Amygdala (tissue), 56 donors: ENCODE results near the gene PDE1C.

Experiments
- DNase-seq, 56 donors: peaks; one replicate each; lab custom pipeline; 2025; lab: John Stamatoyannopoulos, UW

The PDE1C gene

DNA sequence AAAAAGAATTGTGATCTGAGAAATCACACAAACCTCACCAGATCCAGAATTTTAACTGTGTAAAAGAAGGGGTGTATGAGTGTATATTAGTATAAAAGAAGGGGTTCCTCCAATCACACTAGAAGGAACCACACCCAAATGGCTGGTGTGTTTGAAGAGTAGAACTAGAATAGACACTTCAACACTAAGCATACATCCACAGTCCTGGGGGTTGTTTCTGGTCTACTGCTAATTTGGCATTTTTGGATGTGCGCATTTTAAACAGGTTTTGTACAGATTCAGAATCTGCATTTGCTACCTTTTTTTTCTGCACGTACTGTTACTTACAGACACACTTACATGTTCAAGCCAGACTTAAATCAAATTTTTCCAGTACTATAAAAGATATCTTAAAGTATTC is 64.6 kb downstream of the PDE1C start:
- DNase-seq = no peak

DNA sequence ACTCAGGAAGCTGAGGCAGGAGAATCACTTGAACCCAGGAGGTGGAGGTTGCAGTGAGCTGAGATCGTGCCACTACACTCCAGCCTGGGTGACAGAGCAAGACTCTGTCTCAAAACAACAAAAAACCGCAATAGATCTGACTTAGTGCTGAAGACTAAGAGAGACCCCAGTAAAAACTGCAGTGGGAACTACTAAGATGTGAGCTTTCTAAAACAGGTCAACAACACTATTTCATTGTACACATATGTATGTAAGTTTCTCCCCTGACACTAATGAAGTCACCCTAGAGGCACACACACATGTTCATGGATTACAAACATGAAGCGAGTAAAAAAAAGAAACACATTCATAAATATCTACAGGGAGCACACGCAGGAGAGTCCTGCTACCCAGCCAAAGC is 68.3 kb downstream of the PDE1C start:
- DNase-seq = no peak

DNA sequence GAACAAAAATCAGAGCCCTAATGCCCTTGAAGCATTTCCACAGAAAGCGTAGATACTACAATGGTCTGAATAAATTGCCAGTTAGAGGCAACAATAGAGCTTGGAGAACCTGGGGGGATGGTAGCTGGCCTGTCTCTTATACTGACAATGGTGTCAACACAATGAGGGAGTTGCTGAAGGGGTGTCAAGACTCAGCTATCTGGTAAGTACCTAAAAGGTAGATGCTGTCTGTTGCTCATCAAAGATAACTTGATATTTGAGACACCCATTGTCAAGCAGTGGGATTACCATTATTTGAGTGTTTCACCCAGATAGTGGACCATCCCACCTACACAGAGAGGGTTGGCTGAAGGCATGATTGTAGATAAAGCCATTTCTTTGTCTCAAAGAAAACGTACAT is 72.8 kb downstream of the PDE1C start:
- DNase-seq = no peak

DNA sequence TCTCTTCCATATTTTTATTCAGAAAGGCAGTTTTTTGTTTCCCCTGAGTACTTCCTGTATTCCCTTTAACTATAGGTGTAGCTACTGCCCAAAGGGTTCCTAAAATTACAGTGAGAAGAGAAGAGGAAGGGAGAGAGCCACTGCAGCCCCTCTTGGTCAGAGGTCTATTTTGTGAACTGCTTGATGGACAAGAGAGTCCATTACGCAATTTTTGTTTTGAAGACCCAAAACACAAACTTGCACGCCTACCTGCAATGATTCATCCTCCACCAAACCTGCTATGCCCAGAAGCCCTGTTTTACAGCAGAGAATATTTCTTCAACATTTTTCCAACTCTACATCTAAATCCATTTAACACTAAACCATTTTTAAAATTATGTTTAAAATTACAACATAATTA is 75.1 kb downstream of the PDE1C start:
- peak in 1 of 56 donors; percentile 10 for DNase-seq

DNA sequence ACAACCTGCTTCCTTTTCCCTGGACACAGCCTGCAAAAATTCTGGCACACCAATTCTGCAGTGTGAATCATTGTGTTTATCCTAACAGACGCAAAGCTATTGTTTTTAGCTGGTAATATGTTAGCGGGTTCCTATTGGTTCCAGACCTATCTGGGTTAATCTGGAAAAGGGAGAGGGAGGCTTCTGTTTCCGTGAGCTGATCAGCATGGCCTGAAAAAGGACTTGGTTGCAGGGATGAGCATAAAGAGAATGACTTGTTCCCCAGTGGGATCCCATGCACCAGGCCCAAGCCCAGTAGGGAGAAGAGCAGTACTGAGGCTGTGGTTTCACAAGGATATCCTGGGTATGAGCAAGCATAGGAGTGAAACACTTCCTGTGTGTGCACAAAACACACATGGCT is 78.4 kb downstream of the PDE1C start:
- no peak for DNase-seq

DNA sequence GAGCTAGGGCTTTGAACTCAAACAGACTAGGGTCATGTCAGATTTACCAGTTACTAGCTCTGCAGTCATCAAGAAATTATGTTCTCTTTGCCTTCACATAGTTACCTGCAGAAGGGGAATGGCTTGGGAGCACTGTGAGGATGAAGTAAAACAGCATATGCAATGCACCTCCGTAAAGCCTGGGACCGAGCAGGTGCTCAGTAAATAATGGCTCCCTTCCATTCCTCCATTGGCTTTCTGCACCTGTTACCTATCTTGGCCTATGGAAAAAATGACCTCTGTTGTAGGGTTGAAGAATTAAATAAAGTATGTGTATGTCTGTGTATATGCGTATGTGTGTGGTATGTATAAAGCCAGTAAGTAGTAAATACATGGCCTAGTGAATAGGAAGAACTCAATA is 78.8 kb downstream of the PDE1C start:
- no peak for DNase-seq

DNA sequence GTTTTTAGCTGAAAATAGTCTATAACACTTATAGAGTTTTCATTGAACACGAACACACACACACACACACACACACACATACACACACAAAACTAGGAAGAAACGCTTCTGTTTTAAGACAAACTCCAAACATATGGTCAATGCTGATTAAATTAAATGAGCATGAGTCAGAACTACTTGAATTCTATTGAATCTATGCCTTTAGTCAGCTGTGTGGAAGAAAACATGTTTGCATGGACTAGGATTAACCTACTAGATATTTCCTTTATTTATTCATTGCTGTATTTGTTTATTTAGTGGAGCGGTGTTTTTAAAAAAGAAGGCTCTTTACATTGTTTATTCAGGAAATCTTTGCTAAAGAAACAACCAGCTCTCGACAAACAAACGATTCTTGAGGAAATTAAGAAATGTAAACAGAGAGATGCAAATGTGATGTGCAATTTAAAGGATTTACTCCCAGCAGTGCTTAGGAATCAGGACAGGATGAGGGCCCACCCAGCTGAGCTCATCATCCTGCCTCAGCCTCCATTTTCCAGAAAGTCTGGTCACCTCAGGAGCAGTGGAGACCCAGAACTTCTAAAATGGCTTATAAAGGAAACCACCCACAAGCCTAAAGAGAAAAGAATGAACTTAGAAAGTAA is 83.2 kb downstream of the PDE1C start:
- DNase-seq = no peak

DNA sequence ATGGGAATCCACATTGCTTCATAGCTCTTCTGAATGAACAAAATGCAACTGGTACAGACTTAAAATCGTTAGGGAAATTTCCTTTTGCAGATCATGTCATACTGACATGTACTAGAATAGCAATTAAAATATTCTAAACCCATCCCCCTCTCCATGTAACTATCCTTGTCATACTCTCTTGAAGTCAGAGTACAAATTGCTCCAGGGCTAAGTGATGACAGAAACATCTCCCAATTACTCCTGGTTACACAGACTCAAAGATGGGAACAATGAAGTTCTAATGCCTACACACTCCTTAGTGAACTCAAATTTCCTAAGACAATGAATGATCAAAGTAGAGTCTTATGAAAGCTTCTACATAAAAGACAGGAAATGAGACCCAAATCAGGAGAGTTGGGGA is 87.2 kb downstream of the PDE1C start:
- no peak for DNase-seq

DNA sequence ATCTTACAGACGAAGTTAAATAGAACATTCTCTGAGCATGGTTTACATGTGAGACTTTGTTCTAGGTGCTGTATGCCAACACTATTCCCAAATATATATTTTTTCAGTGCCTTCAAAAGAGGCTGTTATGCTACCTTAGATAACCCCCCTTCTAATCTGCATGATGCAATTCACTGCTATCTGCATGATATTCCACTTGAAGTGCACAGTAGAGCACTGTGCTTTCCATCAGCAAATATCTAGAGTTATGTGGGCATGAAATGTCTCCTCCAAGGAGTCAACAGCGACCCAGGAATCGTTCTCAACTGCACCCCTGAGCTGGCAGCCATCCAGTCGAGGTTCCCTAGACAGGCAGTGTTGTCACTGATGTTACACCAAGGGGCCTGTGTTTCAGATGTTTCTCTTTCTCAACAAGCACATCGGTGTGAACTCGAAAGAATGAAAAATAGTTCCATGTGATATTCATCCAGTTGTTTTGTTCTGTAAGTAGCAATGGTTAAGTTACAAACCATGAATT is 88.3 kb downstream of the PDE1C start:
- no peak for DNase-seq

DNA sequence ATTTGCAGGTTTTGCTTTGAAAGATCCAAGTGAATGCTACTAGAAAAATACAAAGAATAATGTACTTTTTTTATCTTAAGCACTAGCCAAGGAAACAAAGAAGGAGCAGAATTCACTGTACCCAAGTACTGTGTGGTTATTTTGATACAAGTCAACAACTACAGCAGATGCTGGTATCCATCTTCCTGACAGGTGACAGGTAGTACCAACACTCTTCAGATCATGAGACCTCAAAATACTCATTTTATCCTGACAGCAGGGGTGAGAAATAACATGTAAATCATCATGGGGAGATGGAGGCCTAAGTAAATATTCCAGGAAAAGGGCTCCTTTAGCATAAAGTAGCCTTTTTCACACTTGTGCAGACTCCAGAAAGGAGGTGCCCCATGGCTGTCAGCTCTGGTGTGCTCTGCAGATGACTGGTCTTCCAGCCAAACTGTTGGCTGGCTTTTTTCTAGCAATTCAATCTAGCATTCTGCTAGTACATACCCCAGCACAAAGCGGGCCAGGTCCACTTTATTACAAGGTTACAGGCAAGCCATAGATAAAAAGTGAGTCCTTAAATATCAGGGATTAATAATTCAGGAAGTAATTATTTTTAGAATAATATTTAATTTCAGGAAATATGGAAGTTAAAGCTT is 90.4 kb downstream of the PDE1C start:
- no peak for DNase-seq

DNA sequence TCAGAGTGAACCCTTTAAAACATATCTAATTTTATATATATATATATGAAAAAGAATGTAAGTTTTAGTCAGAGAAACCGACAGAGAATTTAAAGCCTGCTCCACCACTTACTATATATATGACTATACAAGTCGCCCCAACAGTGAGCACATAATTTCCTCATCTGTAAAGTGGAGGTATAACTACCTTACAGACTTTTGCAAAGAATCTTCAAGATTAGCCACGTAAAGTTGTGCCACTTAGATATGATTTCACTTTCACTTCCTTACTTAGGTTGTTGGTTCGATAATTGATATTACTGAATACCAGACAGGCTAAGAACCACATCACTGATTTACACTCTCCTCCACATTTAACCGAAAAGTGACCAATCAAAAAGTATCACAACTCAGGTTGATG is 94.7 kb downstream of the PDE1C start:
- no peak for DNase-seq

DNA sequence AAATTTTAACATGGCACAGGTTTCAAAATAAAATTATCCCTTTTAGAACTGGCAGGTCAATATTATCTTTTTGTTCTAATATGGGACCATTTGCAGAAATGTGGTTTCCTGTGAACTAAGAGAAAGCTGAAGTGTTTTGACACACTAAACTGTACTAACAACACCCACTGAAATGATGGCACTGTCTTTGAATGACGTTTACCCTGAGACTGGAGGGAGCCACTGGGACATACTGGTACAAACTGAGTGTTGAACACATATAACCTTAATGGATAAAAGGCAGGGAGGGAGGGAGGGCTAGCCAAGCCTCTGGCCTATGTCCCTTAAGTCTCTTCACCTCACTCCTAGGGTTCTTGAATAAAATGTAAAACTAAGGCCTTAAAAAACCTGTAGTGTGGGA is 95.9 kb downstream of the PDE1C start:
- DNase-seq = no peak

DNA sequence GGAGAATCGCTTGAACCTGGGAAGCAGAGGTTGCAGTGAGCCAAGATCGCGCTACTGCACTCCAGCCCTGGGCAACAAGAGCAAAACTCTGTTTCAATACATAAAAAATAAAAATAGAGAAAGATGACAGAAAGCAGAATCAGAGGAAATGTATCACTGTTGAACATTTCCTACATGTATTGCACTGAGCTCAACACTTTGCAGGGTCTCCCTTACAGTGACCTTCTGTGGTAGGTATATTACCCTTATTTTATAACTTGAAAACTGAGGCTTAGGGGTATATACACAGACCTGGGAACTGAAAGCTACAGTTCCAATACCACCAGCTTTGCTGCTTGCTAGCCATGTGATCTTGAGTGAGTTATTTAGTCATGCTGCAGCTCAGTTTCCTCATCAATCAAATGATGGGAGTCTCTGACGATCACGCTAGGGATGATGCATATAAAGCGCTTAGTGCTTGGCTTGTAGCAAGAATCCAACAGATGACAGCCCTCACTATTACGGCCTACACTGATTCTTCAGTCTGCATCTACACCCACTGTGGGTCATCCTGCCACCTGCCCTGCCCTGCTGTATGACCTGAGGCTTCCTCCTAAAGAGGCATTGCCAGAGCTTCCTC is 99.0 kb downstream of the PDE1C start:
- DNase-seq = no peak

DNA sequence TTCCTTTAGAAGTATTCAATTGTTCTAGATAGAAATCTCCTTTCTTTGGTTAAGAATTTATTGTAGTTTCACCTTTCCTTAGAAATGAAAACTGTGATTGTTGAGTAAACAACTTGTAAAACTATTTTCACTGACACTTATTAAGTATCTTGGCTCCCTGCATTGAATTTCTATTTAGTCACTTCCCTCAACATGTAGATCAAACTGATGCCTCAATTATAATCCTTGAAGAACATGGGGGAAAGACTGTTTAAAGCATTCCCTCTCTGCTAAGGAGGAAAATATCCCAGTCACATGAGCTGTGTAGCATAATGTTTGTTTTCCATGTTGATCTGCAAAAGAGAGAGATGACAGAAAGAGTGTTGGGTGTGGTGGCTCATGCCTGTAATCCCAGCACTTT is 99.7 kb downstream of the PDE1C start:
- DNase-seq = no peak

DNA sequence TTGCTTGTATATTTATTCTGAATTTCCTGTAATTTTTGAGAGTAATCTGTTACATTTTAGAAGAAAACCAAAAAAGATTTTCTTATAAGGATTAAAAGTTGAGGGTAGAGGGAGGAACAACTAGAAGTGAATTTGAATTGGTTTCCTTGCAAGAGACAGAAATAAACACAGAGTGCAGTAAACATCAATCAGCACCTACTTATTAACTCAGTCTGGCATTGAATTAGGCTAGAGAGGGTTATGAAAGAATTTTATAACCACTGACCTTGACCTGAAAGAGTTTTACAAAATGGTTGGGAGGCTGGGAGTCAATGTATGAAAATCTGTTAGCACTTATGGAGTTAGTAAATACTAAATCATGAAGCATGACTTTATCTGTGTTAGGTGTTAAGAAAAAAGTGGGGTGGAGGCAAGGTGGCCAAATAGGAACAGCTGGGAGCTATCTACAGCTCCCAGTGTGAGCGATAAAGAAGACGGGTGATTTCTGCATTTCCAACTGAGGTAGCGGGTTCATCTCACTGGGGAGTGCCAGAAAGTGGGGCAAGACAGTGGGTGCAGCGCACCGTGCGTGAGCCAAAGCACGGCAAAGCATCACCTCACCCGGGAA is 106.5 kb downstream of the PDE1C start:
- no peak for DNase-seq

DNA sequence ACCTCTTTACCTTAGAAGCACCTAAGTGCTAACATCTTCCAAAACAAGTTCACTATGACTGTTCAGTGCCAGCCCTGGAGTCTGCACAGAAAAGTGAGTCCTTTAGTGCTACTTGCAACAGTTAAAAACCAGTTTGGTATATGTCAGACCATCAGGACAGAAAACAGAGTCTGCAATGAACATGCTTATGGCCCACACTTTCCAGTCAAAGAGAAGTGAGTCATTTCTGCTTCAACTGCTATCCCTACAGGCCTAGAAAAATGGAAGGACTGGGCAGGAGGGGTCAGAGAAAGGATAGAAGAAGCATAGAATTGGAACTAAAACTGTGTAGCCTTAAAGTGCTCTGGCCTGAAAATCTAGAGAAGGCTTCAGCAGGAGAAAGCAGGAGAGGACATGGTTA is 108.0 kb downstream of the PDE1C start:
- no peak for DNase-seq

DNA sequence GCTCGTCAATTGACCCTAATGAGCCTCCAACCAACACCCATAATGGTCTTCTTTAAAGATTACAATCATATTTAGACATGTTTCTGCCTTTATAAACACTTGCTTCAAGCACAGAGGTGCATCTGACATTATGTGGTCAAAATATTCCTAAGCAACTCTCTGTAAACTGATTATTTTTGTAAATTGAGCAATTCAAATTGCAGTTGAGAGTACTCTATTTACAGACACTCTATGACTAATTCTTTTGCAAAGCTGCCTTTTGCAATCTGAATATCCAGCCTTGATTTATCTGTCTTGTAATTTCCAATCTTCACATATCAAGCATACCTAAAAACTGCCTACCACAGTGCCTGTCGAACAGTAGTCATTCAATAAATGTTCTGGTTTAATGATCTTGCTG is 112.0 kb downstream of the PDE1C start:
- no peak for DNase-seq

DNA sequence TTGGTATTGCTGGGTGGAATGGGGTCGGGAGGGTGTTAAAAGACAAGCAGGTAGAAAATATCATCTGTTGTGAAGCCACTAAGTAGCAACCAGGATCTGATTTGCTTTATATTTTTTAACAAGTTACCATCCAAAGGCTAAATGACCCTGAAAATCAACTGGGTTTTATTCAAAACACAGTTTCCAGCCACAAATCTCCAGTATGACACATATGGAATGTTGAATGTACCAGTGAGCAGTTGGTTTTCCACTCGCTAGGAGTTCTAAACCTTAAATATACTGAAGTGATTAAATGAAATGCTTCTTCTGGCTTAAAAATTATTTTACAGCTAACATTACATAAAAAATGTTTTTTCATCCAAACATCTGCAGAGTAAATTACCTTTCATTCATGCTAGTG is 112.5 kb downstream of the PDE1C start:
- DNase-seq = no peak

DNA sequence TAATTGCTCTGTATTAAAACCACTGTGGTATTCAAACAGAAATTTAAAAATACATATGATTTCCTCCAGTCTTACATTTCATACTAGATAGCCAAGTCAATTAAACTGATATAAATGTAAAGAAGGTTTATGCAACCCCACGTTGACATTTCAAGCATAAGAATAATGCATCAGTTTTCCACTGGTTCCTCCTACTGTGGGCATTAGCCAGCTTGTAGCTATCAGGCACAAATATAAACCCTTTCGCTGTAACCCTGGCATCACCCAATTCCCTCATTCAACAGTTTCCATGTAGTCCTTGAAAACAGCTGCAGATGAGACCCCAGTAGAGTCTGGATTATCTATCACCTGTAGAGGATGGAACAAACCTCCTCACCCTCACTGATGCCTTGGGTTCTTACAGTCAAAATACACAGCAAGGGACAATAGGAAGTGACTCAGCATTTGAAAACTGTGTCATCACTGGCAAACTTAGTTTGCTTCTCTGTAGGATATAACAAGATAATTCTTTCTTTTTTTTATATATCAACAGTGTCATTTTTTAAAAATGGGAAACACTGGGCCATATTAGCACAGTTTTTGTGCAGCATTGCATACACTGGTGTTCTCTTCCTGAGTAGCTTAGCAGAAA is 113.0 kb downstream of the PDE1C start:
- no peak for DNase-seq

DNA sequence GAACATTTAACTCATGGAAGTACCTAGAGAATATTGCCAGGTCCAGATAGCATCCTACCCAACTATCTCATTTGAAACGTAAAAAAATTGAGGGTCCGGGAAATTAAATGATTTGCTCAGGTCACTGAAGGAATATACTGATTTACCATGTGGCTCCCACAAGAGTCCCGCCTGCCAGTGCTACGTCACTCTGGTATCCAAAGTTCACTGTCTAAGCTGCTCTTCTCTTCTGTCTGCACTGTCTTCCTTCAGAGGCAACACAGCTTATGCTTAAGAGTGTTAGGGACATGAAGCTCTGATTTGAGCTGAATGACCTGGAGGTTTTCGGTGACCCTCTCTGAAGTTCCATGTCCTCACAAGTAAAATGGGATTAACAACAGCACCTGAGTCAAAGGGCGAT is 114.6 kb downstream of the PDE1C start:
- DNase-seq = no peak

DNA sequence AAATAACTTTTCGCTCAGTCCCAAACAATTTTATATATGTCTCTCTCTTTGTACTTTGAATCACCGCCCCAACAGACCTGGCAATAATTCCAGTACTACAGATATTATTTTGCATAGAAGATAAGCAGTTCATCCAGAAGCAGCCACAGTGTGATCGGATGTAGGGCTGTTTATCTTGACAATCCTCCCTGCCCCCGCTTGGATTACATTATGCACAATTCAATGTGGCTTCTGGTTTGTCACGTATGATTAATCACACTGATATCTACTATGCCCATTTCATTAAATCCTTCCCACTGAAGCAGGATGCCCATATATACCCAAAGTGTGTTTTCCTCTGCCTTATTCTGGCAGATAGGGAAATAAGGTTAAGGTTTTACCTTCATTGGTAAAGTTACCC is 115.2 kb downstream of the PDE1C start:
- DNase-seq = no peak
